C4-2B (cell line): ENCODE measurements around the gene PPARA.

Source experiments
- H3K27ac ChIP-seq: fragments of 450-650 bp; 2 replicates; pipeline ENCODE4 v1.5.1; 2017
- CTCF ChIP-seq: fragments of 450-650 bp; conservative IDR thresholded peaks from 2 replicates; pipeline ENCODE4 v1.5.1; 2017; ENCODE audit warnings: mild to moderate bottlenecking
- ZFX ChIP-seq: fragments of 450-650 bp; IDR thresholded peaks from 2 replicates; pipeline ENCODE4 v1.6.1; 2017

PPARA gene

GRCh38 chr22:46148816-46149511, 1.4 kb upstream of the PPARA start:
- TF ChIP-seq CTCF (no peak), ZFX (no peak)
- H3K27ac ChIP-seq: peak overlapping the region; percentile 78

- no peak for TF ChIP-seq CTCF
- no peak for TF ChIP-seq ZFX
These were observed 753 bp upstream of the PPARA start for GRCh38 chr22:46149512-46150033.

GRCh38 chr22:46150655-46151477, 540 bp downstream of the PPARA start:
- TF ChIP-seq CTCF (no peak), ZFX (peak; percentile 56; the same call in 1 of the 2 replicates)
- peak overlapping the region; percentile 78 for H3K27ac ChIP-seq

More at GRCh38 chr22:46149512-46150033, 753 bp upstream of the PPARA start:
- H3K27ac ChIP-seq: peak overlapping the region; percentile 78

GRCh38 chr22:46153930-46154329, 3.6 kb downstream of the PPARA start:
- TF ChIP-seq ZFX: no peak
- TF ChIP-seq CTCF: no peak
- H3K27ac ChIP-seq: no peak overlapping the region

GRCh38 chr22:46156031-46156430, 5.7 kb downstream of the PPARA start:
- TF ChIP-seq ZFX: no peak
- H3K27ac ChIP-seq: no peak overlapping the region

GRCh38 chr22:46158283-46158682, 8.0 kb downstream of the PPARA start:
- no peak for TF ChIP-seq CTCF
- no peak for TF ChIP-seq ZFX

GRCh38 chr22:46159212-46159611, 8.9 kb downstream of the PPARA start:
- no peak overlapping the region for H3K27ac ChIP-seq
- no peak for TF ChIP-seq ZFX
- no peak for TF ChIP-seq CTCF

More at GRCh38 chr22:46158283-46158682, 8.0 kb downstream of the PPARA start:
- H3K27ac ChIP-seq: no peak overlapping the region
